ENCODE data around the gene ASH1L. TPM values are rescaled to one million over a fixed set of nuclear protein-coding genes. Genes with fewer than 3 reads are reported as not detected.
"Not testable (repeated sequence)": the region's sequence is repeated elsewhere in the genome, so short reads cannot be mapped to it uniquely, and the experiment has no call there.

The ASH1L gene
- polyA plus RNA-seq, 1 donor: 30.1 TPM

DNA sequence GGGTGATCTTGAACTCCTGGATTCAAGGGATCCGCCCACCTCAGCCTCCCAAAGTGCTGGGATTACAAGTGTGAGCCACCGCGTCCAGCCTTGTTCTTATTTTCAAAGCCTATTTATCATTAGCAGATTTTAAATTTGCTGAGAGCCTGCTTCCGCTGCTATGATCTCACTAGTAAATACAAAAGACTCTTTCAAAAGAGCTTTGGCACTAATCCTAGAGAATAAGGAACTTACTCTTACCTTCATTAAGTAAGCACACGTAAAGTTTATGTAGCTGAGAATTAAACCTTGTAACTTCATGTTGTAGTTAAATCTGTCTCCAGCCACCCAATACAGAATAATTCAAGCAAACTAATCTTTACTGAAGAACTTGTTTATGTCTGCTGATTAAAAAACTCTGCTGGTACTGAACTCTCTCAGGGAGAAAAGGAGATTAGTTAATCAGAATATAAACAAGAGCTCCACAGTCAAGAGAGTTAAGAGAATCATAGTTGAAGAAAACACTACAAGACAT is 169.6 kb downstream of the ASH1L start:
- Histone ChIP-seq H3K4me1 (ENCODE audit: control insufficient read depth, insufficient read depth, low read length) (no peaks in the 10 kb centered on the region), H3K36me3 (ENCODE audit: control insufficient read depth, insufficient read depth, low read length) (peaks cover 49% of the 10 kb centered on the region), H3K9me3 (ENCODE audit: control insufficient read depth, low read depth, low read length) (peaks cover 4% of the 10 kb centered on the region), H3K4me3 (ENCODE audit: low read length) (no peak overlapping the region), H3K27me3 (ENCODE audit: control insufficient read depth, insufficient read depth, low read length) (no peaks in the 10 kb centered on the region), H3K27ac (ENCODE audit: low read length) (no peak overlapping the region)
- no CpG with 5 or more reads among the region's 5 CpGs for WGBS (ENCODE audit: insufficient coverage, low lambda C conversion rate)
- no peak for DNase-seq

DNA sequence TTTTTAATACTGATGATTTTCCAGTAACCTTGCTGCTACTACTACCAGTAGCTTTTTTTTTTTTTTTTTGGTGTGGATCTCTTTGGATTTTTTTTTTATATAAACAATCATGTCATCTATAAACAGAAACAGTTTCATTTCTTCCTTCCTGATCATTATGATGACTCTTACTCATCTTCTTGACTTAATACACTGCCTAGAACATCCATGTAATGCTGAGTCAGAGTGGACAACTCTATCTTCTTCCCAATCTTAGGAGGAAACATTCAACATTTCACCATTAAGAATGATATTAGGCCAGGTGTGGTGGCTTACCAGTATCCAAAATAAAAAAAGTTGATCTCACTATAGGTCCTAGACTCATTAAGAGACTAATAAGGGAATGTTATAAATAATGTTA is 172.8 kb downstream of the ASH1L start:
- no peaks in the 10 kb centered on the region for H3K4me1 ChIP-seq (ENCODE audit: control insufficient read depth, insufficient read depth, low read length)
- no peak overlapping the region for H3K27ac ChIP-seq (ENCODE audit: low read length)
- peaks cover 4% of the 10 kb centered on the region for H3K9me3 ChIP-seq (ENCODE audit: control insufficient read depth, low read depth, low read length)
- H3K4me3 ChIP-seq (ENCODE audit: low read length): no peak overlapping the region
- no peak for DNase-seq
- H3K27me3 ChIP-seq (ENCODE audit: control insufficient read depth, insufficient read depth, low read length): no peaks in the 10 kb centered on the region
- H3K36me3 ChIP-seq (ENCODE audit: control insufficient read depth, insufficient read depth, low read length): peaks cover 52% of the 10 kb centered on the region

DNA sequence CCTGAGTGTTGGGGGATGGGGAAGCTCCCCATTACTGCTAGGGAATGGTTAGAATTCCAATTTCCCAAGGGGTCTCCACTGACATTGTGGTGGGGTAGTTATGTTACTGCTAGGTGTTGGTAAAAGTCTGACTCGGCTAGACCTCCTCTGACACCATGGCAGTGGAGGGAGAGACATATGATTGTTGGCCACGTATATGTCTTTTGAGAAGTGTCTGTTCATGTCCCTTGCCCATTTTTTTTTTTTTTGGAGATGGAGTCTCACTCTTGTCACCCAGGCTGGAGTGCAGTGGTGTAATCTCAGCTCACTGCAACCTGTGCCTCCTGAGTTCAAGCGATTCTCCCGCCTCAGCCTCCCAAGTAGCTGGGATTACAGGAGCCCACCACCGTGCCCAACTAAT is 176.8 kb downstream of the ASH1L start:
- not testable (repeated sequence) for H3K4me1 ChIP-seq (ENCODE audit: control insufficient read depth, insufficient read depth, low read length); DNase-seq; H3K4me3 ChIP-seq (ENCODE audit: low read length); H3K27me3 ChIP-seq (ENCODE audit: control insufficient read depth, insufficient read depth, low read length); H3K27ac ChIP-seq (ENCODE audit: low read length); H3K9me3 ChIP-seq (ENCODE audit: control insufficient read depth, low read depth, low read length)
- H3K36me3 ChIP-seq (ENCODE audit: control insufficient read depth, insufficient read depth, low read length): peaks cover 34% of the 10 kb centered on the region
- no CpG with 5 or more reads among the region's 5 CpGs for WGBS (ENCODE audit: insufficient coverage, low lambda C conversion rate)

DNA sequence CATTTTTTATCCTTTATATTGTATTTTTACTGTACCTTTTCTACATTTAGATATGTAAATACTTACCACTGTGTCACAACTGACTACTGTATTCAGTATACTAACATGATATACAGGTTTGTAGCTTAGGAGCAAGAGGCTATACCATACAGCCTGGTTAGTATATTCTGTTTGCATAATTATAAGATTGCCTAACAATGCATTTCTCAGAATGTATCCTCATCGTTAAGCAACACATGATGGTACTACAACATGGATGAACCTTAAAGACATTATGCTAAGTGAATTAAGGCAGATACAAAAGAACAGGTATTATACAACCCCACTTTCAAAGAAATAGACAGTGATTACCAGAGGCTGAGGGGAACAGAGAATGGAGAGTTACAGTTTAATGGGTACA is 179.2 kb downstream of the ASH1L start:
- H3K36me3 ChIP-seq (ENCODE audit: control insufficient read depth, insufficient read depth, low read length): peaks cover 34% of the 10 kb centered on the region
- no peak for DNase-seq
- no CpG with 5 or more reads among the region's 1 CpG for WGBS (ENCODE audit: insufficient coverage, low lambda C conversion rate)

DNA sequence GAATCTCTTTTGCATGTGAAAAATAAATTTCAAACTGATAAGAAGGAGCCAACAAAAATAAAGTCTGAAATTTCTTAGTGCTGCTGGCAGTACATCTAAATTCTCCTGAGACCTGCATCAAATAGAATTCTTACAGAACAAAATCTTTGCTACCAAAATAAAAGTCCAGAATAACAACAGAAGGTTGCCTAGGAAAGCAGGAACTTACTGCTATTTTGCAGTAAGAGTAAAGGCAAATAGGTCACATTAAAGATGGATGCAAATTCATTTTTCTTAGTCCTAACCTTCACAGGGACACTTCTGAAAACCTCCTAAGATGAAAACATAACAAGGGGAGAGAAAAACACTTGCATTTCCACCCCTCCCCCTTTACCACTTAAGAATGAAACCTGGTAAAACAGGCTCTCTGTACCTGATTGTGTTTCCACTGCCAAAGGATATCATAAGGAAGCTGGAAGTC is 182.9 kb downstream of the ASH1L start:
- Histone ChIP-seq H3K27ac (ENCODE audit: low read length) (no peak overlapping the region), H3K36me3 (ENCODE audit: control insufficient read depth, insufficient read depth, low read length) (peaks cover 50% of the 10 kb centered on the region), H3K4me1 (ENCODE audit: control insufficient read depth, insufficient read depth, low read length) (no peaks in the 10 kb centered on the region), H3K9me3 (ENCODE audit: control insufficient read depth, low read depth, low read length) (no peaks in the 10 kb centered on the region), H3K4me3 (ENCODE audit: low read length) (no peak overlapping the region), H3K27me3 (ENCODE audit: control insufficient read depth, insufficient read depth, low read length) (no peaks in the 10 kb centered on the region)
- peak; percentile 3 to 10 for DNase-seq

More for the DNA sequence above, 179.2 kb downstream of the ASH1L start:
- no peaks in the 10 kb centered on the region for H3K27me3 ChIP-seq (ENCODE audit: control insufficient read depth, insufficient read depth, low read length)
- no peak overlapping the region for H3K27ac ChIP-seq (ENCODE audit: low read length)
- H3K4me1 ChIP-seq (ENCODE audit: control insufficient read depth, insufficient read depth, low read length): no peaks in the 10 kb centered on the region
- no peak overlapping the region for H3K4me3 ChIP-seq (ENCODE audit: low read length)
- no peaks in the 10 kb centered on the region for H3K9me3 ChIP-seq (ENCODE audit: control insufficient read depth, low read depth, low read length)

DNA sequence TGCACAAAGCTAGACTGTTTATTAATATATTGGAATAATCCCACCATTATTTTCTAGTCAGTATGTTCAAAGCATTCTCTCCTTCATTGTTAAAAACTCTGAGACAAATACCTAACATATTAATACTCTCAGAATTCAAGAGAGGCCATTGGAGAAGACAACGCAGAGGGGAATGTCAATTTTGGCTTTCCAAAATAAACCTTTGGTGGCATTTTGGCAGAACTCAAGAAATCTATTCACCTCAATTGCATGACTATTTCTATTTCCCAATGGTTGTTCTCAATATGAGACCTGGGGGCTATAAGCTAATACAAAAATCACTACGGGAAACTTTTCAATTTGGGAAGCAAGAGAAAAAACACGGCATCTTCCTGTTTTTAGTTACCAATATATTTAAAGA is 183.4 kb downstream of the ASH1L start:
- no peaks in the 10 kb centered on the region for H3K9me3 ChIP-seq (ENCODE audit: control insufficient read depth, low read depth, low read length)
- H3K27ac ChIP-seq (ENCODE audit: low read length): no peak overlapping the region
- 88% methylated on average over 3 of the region's 3 CpGs for WGBS (ENCODE audit: insufficient coverage, low lambda C conversion rate)
- DNase-seq: no peak
- H3K4me3 ChIP-seq (ENCODE audit: low read length): no peak overlapping the region
- H3K27me3 ChIP-seq (ENCODE audit: control insufficient read depth, insufficient read depth, low read length): no peaks in the 10 kb centered on the region
- H3K36me3 ChIP-seq (ENCODE audit: control insufficient read depth, insufficient read depth, low read length): peaks cover 54% of the 10 kb centered on the region
- no peaks in the 10 kb centered on the region for H3K4me1 ChIP-seq (ENCODE audit: control insufficient read depth, insufficient read depth, low read length)

DNA sequence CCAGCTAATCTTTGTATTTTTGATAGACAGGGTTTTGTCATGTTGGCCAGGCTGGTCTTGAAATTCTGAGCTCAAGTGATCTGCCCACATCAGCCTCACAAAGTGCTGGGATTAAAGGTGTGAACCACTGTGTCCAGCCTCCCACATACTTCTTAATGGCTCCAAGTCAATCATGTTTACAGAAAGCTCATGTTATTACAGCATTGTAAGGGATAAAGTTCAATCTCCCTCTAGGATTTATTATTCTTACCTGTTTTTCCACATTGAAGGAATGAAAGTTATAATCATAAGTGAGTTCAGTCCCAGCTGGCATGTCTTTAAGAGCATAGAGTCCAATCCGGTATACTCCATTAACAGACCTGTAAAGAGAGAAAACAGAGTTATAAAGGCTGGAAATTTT is 202.6 kb downstream of the ASH1L start:
- WGBS (ENCODE audit: insufficient coverage, low lambda C conversion rate): 80% methylated on average over 1 of the region's 1 CpG
- Histone ChIP-seq H3K27me3 (ENCODE audit: control insufficient read depth, insufficient read depth, low read length) (no peaks in the 10 kb centered on the region), H3K4me1 (ENCODE audit: control insufficient read depth, insufficient read depth, low read length) (no peaks in the 10 kb centered on the region), H3K27ac (ENCODE audit: low read length) (no peak overlapping the region), H3K36me3 (ENCODE audit: control insufficient read depth, insufficient read depth, low read length) (peaks cover 57% of the 10 kb centered on the region), H3K9me3 (ENCODE audit: control insufficient read depth, low read depth, low read length) (no peaks in the 10 kb centered on the region), H3K4me3 (ENCODE audit: low read length) (no peak overlapping the region)
- peak in 1 of 2 donors; percentile 28 for DNase-seq

DNA sequence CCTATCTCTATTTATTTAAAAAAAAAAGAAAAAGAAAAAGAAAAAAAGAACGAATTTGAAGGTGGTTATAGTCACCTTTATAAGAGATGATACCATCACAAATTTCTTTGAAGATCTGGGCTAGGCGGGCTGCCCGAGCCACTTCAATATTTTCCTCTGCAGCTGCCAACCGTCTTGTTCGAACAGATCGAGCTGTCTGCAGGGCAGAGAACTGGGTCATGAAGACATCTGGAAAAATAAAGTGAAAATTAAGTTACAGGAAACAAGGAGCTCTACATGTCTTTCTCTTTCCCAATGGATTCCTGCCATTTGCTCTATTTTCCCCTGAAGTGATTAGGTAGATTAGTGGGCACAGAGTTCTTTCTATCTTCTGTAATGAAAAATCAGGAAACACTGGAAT is 210.0 kb downstream of the ASH1L start:
- Histone ChIP-seq H3K9me3 (ENCODE audit: control insufficient read depth, low read depth, low read length) (no peaks in the 10 kb centered on the region), H3K27ac (ENCODE audit: low read length) (no peak overlapping the region), H3K4me1 (ENCODE audit: control insufficient read depth, insufficient read depth, low read length) (no peaks in the 10 kb centered on the region), H3K4me3 (ENCODE audit: low read length) (no peak overlapping the region), H3K27me3 (ENCODE audit: control insufficient read depth, insufficient read depth, low read length) (no peaks in the 10 kb centered on the region), H3K36me3 (ENCODE audit: control insufficient read depth, insufficient read depth, low read length) (peaks cover 74% of the 10 kb centered on the region)
- DNase-seq: no peak
- WGBS (ENCODE audit: insufficient coverage, low lambda C conversion rate): 100% methylated on average over 1 of the region's 6 CpGs

DNA sequence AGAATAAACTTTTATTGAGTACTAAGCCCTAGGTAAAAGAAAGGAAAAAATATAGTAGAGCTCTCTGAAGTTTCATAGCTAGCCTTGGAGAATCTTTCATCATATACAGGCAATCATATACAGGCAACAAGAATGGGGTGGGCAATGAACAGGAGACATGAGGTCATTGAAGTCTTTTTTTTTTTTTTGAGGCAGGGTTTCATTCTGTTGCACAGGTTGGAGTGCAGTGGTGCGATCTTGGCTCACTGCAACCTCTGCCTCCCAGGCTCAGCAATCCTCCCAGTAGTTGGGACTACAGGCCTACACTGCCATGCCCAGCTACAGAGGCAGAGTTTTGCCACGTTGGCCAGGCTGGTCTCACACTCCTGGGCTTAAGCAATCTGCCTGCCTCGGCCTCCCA is 219.8 kb downstream of the ASH1L start:
- WGBS (ENCODE audit: insufficient coverage, low lambda C conversion rate): no CpG with 5 or more reads among the region's 3 CpGs
- Histone ChIP-seq H3K4me3 (ENCODE audit: low read length) (no peak overlapping the region), H3K4me1 (ENCODE audit: control insufficient read depth, insufficient read depth, low read length) (no peaks in the 10 kb centered on the region), H3K27ac (ENCODE audit: low read length) (no peak overlapping the region), H3K36me3 (ENCODE audit: control insufficient read depth, insufficient read depth, low read length) (peaks cover 77% of the 10 kb centered on the region), H3K9me3 (ENCODE audit: control insufficient read depth, low read depth, low read length) (no peaks in the 10 kb centered on the region), H3K27me3 (ENCODE audit: control insufficient read depth, insufficient read depth, low read length) (no peaks in the 10 kb centered on the region)
- DNase-seq: no peak

DNA sequence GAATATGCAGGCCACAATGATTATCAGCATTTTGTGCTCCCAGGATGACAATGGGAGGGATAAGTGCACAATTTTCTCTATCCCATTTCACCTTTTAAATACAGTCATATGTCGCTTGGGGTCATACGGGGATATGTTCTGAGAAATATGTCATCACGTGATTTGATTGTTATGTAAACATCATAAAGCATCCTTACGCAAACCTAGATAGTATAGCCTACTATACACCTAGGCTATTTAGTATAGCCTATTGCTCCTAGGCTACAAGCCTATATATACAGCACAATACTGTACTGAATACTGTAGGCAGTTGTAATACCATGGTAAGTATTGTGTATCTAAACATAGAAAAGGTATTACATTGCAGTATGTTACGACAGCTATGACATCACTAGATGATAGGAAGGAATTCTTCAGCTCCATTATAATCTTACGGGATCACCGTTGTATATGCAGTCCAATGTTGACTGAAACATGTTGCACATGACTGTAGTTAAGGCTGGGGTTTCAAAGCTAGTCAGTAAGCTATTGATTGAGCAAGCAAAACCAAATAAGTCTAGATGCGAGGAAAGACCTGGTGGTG is 223.0 kb downstream of the ASH1L start:
- no peak overlapping the region for H3K27ac ChIP-seq (ENCODE audit: low read length)
- H3K36me3 ChIP-seq (ENCODE audit: control insufficient read depth, insufficient read depth, low read length): peaks cover 68% of the 10 kb centered on the region
- H3K4me1 ChIP-seq (ENCODE audit: control insufficient read depth, insufficient read depth, low read length): no peaks in the 10 kb centered on the region
- no peaks in the 10 kb centered on the region for H3K9me3 ChIP-seq (ENCODE audit: control insufficient read depth, low read depth, low read length)
- WGBS (ENCODE audit: insufficient coverage, low lambda C conversion rate): 100% methylated on average over 1 of the region's 8 CpGs
- H3K27me3 ChIP-seq (ENCODE audit: control insufficient read depth, insufficient read depth, low read length): no peaks in the 10 kb centered on the region
- DNase-seq: peak in 1 of 2 donors; percentile 12
- H3K4me3 ChIP-seq (ENCODE audit: low read length): no peak overlapping the region

DNA sequence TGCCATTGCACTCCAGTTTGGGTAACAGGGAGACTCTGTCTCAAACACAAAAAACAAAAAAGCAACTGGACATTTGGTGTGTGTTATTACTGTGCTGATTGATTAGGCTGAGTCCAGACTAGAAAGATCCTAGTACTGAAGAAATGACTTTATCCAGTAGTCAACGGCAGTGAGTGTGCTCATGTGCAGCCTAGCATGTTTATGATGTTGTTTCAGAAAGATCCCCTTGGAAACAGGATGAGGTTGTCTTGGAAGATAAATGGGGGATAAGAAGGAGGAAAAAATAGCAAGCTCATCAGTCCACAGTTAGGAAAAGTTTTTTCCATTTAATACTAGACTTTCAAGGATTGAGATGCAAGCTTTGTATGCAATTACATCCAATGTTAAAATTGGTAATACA is 227.6 kb downstream of the ASH1L start:
- Histone ChIP-seq H3K4me1 (ENCODE audit: control insufficient read depth, insufficient read depth, low read length) (no peaks in the 10 kb centered on the region), H3K4me3 (ENCODE audit: low read length) (no peak overlapping the region), H3K36me3 (ENCODE audit: control insufficient read depth, insufficient read depth, low read length) (peaks cover 55% of the 10 kb centered on the region), H3K9me3 (ENCODE audit: control insufficient read depth, low read depth, low read length) (no peaks in the 10 kb centered on the region), H3K27me3 (ENCODE audit: control insufficient read depth, insufficient read depth, low read length) (no peaks in the 10 kb centered on the region), H3K27ac (ENCODE audit: low read length) (no peak overlapping the region)
- 100% methylated on average over 1 of the region's 1 CpG for WGBS (ENCODE audit: insufficient coverage, low lambda C conversion rate)
- no peak for DNase-seq

Measured in large intestine (tissue), 3 donors.